HCT116 (cell line): Measurements from ENCODE around the gene FHOD1. TPM values are rescaled to one million over a fixed set of nuclear protein-coding genes. Genes with fewer than 3 reads are reported as not detected.
A peak's percentile ranks its signal among the peaks of the same experiment; 100 is the strongest.

Experiments
- ATAC-seq: fragments of 200-7000 bp; cut with Tn5 transposase; 2 replicates; pipeline ENCODE4 v1.9.1; 2020; ENCODE audit warnings: mild to moderate bottlenecking, moderate library complexity
- BruUV-seq: library from RNA; stranded (reverse); fragments of 400-500 nt; replicated peaks from 2 replicates; lab custom pipeline; 2021; lab: Mats Ljungman, UMichigan
- CTCF ChIA-PET: fragments of 300-600 bp; sonication (Branson Sonifier 250); formaldehyde crosslinking; loops from one replicate; lab custom pipeline; 2021; ENCODE audit warnings: antibody characterized with exemption; lab: Charles Lee
- POLR2A ChIA-PET: fragments of 300-600, 350-600 bp; sonication (Branson Sonifier 250); formaldehyde crosslinking; loops from one replicate; lab custom pipeline; 2021; ENCODE audit warnings: antibody characterized with exemption; lab: Charles Lee
- RAD21 ChIA-PET, 2 experiments: fragments of 300-600 bp; sonication (Branson Sonifier 250); formaldehyde crosslinking; loops; one replicate each; lab custom pipeline; 2023; ENCODE audit warnings: low total read pairs in 2 of 2; ENCODE audit not compliant: uncharacterized antibody in 2 of 2, unreplicated experiment in 2 of 2, low non-redundant PET in 1 of 2; lab: Charles Lee
- DNase-seq: peaks from one replicate; pipeline ENCODE4 v3.0.0-alpha.2; 2010; ENCODE audit warnings: low read depth, low spot score
- H2AFZ ChIP-seq: fragments of 200-600 bp; shearing (Covaris generic), sonication (generic); 2 replicates; pipeline ENCODE4 v1.6.1; 2017; ENCODE audit warnings: low read depth, mixed run types, mixed read lengths, antibody characterized with exemption, low read length; ENCODE audit not compliant: poor library complexity, severe bottlenecking
- H3K27ac ChIP-seq: 2 replicates; pipeline ENCODE4 v1.5.1; 2012; ENCODE audit warnings: low read depth, low read length
- H3K27me3 ChIP-seq: fragments of 200-600 bp; sonication (generic); 2 replicates; pipeline ENCODE4 v1.6.1; 2016; ENCODE audit warnings: mixed run types, low read length, mixed read lengths; ENCODE audit not compliant: insufficient read depth
- H3K36me3 ChIP-seq, 2 experiments: fragments of 200-500 bp in 1 of 2; fragments of 200-600 bp in 1 of 2; sonication (Bioruptor generic) in 1 of 2; sonication (generic) in 1 of 2; 2 replicates each; pipeline versions ENCODE4 v1.5.1 to v1.6.1; 2014 to 2016; ENCODE audit warnings: low read length in 2 of 2, inconsistent platforms in 1 of 2, mixed read lengths in 1 of 2, mixed run types in 1 of 2; ENCODE audit not compliant: insufficient read depth in 2 of 2, control insufficient read depth in 1 of 2
- H3K4me1 ChIP-seq, 2 experiments: fragments of 200-600 bp in 1 of 2; sonication (generic) in 1 of 2; 2 replicates each; pipeline versions ENCODE4 v1.5.1 to v1.6.1; 2012 to 2017; ENCODE audit warnings: low read length in 2 of 2, inconsistent platforms in 1 of 2, mild to moderate bottlenecking in 1 of 2, mixed read lengths in 1 of 2, mixed run types in 1 of 2, moderate library complexity in 1 of 2; ENCODE audit not compliant: insufficient read depth in 2 of 2, control insufficient read depth in 1 of 2
- H3K4me2 ChIP-seq: fragments of 200-600 bp; sonication (generic); 2 replicates; pipeline ENCODE4 v1.6.1; 2017; ENCODE audit warnings: mixed run types, low read length, mixed read lengths
- H3K4me3 ChIP-seq, 2 experiments: fragments of 200-600 bp in 1 of 2; sonication (generic) in 1 of 2; replicated peaks in 1 of 2; 2 replicates each; pipeline ENCODE4 v1.5.1; 2011 to 2016; ENCODE audit warnings: low read length in 2 of 2, control low read depth in 1 of 2, low read depth in 1 of 2, mild to moderate bottlenecking in 1 of 2, mixed read lengths in 1 of 2, mixed run types in 1 of 2
- H3K79me2 ChIP-seq: fragments of 200-600 bp; sonication (generic); 2 replicates; pipeline ENCODE4 v1.6.1; 2017; ENCODE audit warnings: mild to moderate bottlenecking, mixed run types, low read length, moderate library complexity, mixed read lengths; ENCODE audit not compliant: insufficient read depth
- H3K9ac ChIP-seq: fragments of 200-600 bp; sonication (generic); 2 replicates; pipeline ENCODE4 v1.6.1; 2016; ENCODE audit warnings: low read length, mixed read lengths
- H3K9me2 ChIP-seq: fragments of 200-600 bp; sonication (generic), shearing (Covaris generic); 2 replicates; pipeline ENCODE4 v1.6.1; 2017; ENCODE audit warnings: mixed run types, mild to moderate bottlenecking, moderate library complexity; ENCODE audit not compliant: insufficient read depth
- H3K9me3 ChIP-seq, 2 experiments: fragments of 200-500 bp in 1 of 2; fragments of 200-600 bp in 1 of 2; sonication (Bioruptor generic) in 1 of 2; sonication (generic) in 1 of 2; 2 replicates each; pipeline ENCODE4 v1.6.1; 2014 to 2017; ENCODE audit warnings: low read length in 2 of 2, mixed read lengths in 2 of 2, inconsistent platforms in 1 of 2, low read depth in 1 of 2, mild to moderate bottlenecking in 1 of 2, mixed run types in 1 of 2, moderate library complexity in 1 of 2; ENCODE audit not compliant: control insufficient read depth in 1 of 2, insufficient read depth in 1 of 2
- H4K20me1 ChIP-seq: fragments of 200-600 bp; sonication (generic), shearing (Covaris generic); 2 replicates; pipeline ENCODE4 v1.6.1; 2017; ENCODE audit warnings: mixed run types, mild to moderate bottlenecking, moderate library complexity; ENCODE audit not compliant: insufficient read depth
- CBX3 ChIP-seq: IDR thresholded peaks from 2 replicates; pipeline ENCODE4 v1.6.1; 2012; ENCODE audit warnings: low read depth
- CEBPB ChIP-seq: IDR thresholded peaks from 2 replicates; pipeline ENCODE4 v1.6.1; 2012; ENCODE audit warnings: low read depth
- EZH2phosphoT487 ChIP-seq: fragments of 200-600 bp; IDR thresholded peaks from 2 replicates; pipeline ENCODE4 v1.6.1; 2018; ENCODE audit warnings: antibody characterized with exemption, borderline replicate concordance
- POLR2A ChIP-seq: IDR thresholded peaks from 2 replicates; pipeline ENCODE4 v1.7.0; 2011; ENCODE audit warnings: borderline replicate concordance; ENCODE audit not compliant: insufficient read depth, insufficient read length; ENCODE audit errors: extremely low read depth
- RAD21 ChIP-seq: IDR thresholded peaks from 2 replicates; pipeline ENCODE4 v1.6.1; 2012; ENCODE audit warnings: low read depth, mild to moderate bottlenecking
- SP1 ChIP-seq: IDR thresholded peaks from 2 replicates; pipeline ENCODE4 v1.6.1; 2012; ENCODE audit warnings: low read depth
- TCF7L2 ChIP-seq: IDR thresholded peaks from 2 replicates; pipeline ENCODE4 v1.7.0; 2011; ENCODE audit warnings: borderline replicate concordance, inconsistent platforms; ENCODE audit not compliant: insufficient read depth, insufficient read length; ENCODE audit errors: extremely low read depth
- ZFX ChIP-seq: fragments of 450-650 bp; IDR thresholded peaks from 2 replicates; pipeline ENCODE4 v1.6.1; 2017
- ZNF274 ChIP-seq: fragments of 200-500 bp; sonication (Bioruptor generic); IDR thresholded peaks from 2 replicates; pipeline ENCODE4 v1.6.1; 2014; ENCODE audit warnings: mild to moderate bottlenecking, low read depth, low read length, inconsistent platforms
- intact Hi-C: fragments of 100-400 bp; cut with micrococcal nuclease; formaldehyde crosslinking; loops from 2 replicates; pipeline ENCODE4 v1.10.0; 2022
- total RNA-seq: library from RNA; stranded (reverse); gene quantifications from one replicate; pipeline ENCODE4 v1.2.1, GENCODE V29; 2021; ENCODE audit not compliant: unreplicated experiment
- TF ChIP-seq, protein P1 (sequence below), 3 experiments: fragments of 200-600 bp in 1 of 3; sonication (generic) in 1 of 3; IDR thresholded peaks in 2 of 3; conservative IDR thresholded peaks in 1 of 3; 2 replicates each; pipeline ENCODE4 v1.5.1; 2012 to 2017; ENCODE audit warnings: low read depth in 2 of 3, low read length in 2 of 3, antibody characterized with exemption in 1 of 3, borderline replicate concordance in 1 of 3, control low read depth in 1 of 3, mild to moderate bottlenecking in 1 of 3, mixed read lengths in 1 of 3, mixed run types in 1 of 3, moderate library complexity in 1 of 3; ENCODE audit not compliant: insufficient read depth in 1 of 3

FHOD1 gene
- total RNA-seq, 1 experiment from 2014 or later, result 69.2 TPM

GRCh38 chr16:67196881-67197280 is 50.4 kb downstream of the FHOD1 start:
- no peaks in the 10 kb centered on the region for H3K9me2 ChIP-seq
- no peak overlapping the region for H3K9ac ChIP-seq
- no peak for DNase-seq
- intact Hi-C loops, result no loop called here
- H2AFZ ChIP-seq, result no peak overlapping the region
- ChIA-PET POLR2A (no interaction called here), CTCF (interaction anchor here (1.8 kb wide), 1 partner anchor 42 kb away, joined by 5 read pairs; no protein-coding TSS in a partner anchor), RAD21 (no interaction called here)
- BruUV-seq, result no TSS peak
- H3K27me3 ChIP-seq, result no peaks in the 10 kb centered on the region
- H3K4me2 ChIP-seq, result no peak overlapping the region
- no peak for ATAC-seq
- H3K36me3 ChIP-seq, result peaks cover 28 to 45% of the 10 kb centered on the region in 2 experiments; a peak in 3 of 4 replicates
- no peak overlapping the region for H3K4me3 ChIP-seq
- peaks cover 58% of the 10 kb centered on the region for H3K79me2 ChIP-seq
- no peaks in the 10 kb centered on the region for H3K9me3 ChIP-seq
- no peaks in the 10 kb centered on the region; the same call in 1 of the 2 replicates for H4K20me1 ChIP-seq
- TF ChIP-seq EZH2phosphoT487 (no peak), TCF7L2 (no peak), CEBPB (no peak), SP1 (no peak), RAD21 (no peak), POLR2A (no peak)
- TF ChIP-seq, protein P1, sequence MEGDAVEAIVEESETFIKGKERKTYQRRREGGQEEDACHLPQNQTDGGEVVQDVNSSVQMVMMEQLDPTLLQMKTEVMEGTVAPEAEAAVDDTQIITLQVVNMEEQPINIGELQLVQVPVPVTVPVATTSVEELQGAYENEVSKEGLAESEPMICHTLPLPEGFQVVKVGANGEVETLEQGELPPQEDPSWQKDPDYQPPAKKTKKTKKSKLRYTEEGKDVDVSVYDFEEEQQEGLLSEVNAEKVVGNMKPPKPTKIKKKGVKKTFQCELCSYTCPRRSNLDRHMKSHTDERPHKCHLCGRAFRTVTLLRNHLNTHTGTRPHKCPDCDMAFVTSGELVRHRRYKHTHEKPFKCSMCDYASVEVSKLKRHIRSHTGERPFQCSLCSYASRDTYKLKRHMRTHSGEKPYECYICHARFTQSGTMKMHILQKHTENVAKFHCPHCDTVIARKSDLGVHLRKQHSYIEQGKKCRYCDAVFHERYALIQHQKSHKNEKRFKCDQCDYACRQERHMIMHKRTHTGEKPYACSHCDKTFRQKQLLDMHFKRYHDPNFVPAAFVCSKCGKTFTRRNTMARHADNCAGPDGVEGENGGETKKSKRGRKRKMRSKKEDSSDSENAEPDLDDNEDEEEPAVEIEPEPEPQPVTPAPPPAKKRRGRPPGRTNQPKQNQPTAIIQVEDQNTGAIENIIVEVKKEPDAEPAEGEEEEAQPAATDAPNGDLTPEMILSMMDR (IDR thresholded peaks at IDR 0.05 in 2 of 3, conservative IDR thresholded peaks at IDR 0.05 in 1 of 3; ENCODE audit: borderline replicate concordance in 1 of 3, insufficient read depth in 1 of 3, low read depth in 2 of 3, low read length in 2 of 3), result no peak
- peaks cover 22 to 47% of the 10 kb centered on the region in 2 experiments for H3K4me1 ChIP-seq
- H3K27ac ChIP-seq, result peak overlapping the region; percentile 99; the same call in 1 of the 2 replicates

GRCh38 chr16:67195676-67196075 is 51.6 kb downstream of the FHOD1 start:
- intact Hi-C loops, result no loop called here
- Histone ChIP-seq H3K9ac (no peak overlapping the region), H3K4me3 (no peak overlapping the region), H3K9me3 (no peaks in the 10 kb centered on the region), H3K4me1 (peaks cover 26 to 52% of the 10 kb centered on the region in 2 experiments), H3K36me3 (peaks cover 24 to 40% of the 10 kb centered on the region in 2 experiments; a peak in 3 of 4 replicates), H2AFZ (no peak overlapping the region), H3K27ac (peak overlapping the region; percentile 21; the same call in 1 of the 2 replicates), H3K9me2 (no peaks in the 10 kb centered on the region), H4K20me1 (no peaks in the 10 kb centered on the region; the same call in 1 of the 2 replicates), H3K4me2 (no peak overlapping the region), H3K79me2 (peaks cover 60% of the 10 kb centered on the region), H3K27me3 (no peaks in the 10 kb centered on the region)
- ChIA-PET RAD21 (no interaction called here), CTCF (no interaction called here), POLR2A (interaction anchor here (0.8 kb wide), 1 partner anchor 235 kb away, joined by 3 read pairs; the partner anchor contains the start of gene CES3)
- DNase-seq (no peak), ATAC-seq (no peak)
- TF ChIP-seq RAD21, result no peak
- no peak for TF ChIP-seq CBX3
- TF ChIP-seq ZFX, result no peak
- no peak for TF ChIP-seq ZNF274
- BruUV-seq, result no TSS peak
